IMR-90 (cell line): ENCODE measurements around the gene FAM110C. TPM values are rescaled to one million over a fixed set of nuclear protein-coding genes. Genes with fewer than 3 reads are reported as not detected.
"Not testable (repeated sequence)": the region's sequence is repeated elsewhere in the genome, so short reads cannot be mapped to it uniquely, and the experiment has no call there.

Experiments
- ATAC-seq: fragments of 200-7000 bp; cut with Tn5 transposase; 2 replicates; pipeline ENCODE4 v1.9.1; 2020; ENCODE audit warnings: low read depth, mild to moderate bottlenecking, moderate library complexity
- BruUV-seq: library from RNA; stranded (reverse); fragments of 400-500 nt; replicated peaks from 2 replicates; lab custom pipeline; 2021; lab: Mats Ljungman, UMichigan
- CTCF ChIA-PET: fragments of 300-600 bp; formaldehyde crosslinking; extraction: SDS; loops from one replicate; lab custom pipeline; 2021; ENCODE audit warnings: antibody characterized with exemption; lab: Yijun Ruan, JAX
- POLR2A ChIA-PET: fragments of 300-600 bp; sonication (Branson Sonifier 250); formaldehyde crosslinking; loops from one replicate; lab custom pipeline; 2022; ENCODE audit warnings: antibody characterized with exemption; ENCODE audit not compliant: unreplicated experiment; lab: Charles Lee
- DNase-seq: peaks from one replicate; pipeline ENCODE4 v3.0.0; 2013
- H2AFZ ChIP-seq: replicated peaks from 2 replicates; pipeline ENCODE3; 2013; ENCODE audit warnings: low read length, mild to moderate bottlenecking; ENCODE audit not compliant: poor library complexity
- H2AK5ac ChIP-seq: 2 replicates; pipeline ENCODE4 v1.6.1; 2013; ENCODE audit warnings: low read depth, low read length, inconsistent platforms
- H2AK9ac ChIP-seq: replicated peaks from 2 replicates; pipeline ENCODE3; 2013; ENCODE audit warnings: mild to moderate bottlenecking, low read depth, low read length, moderate library complexity; ENCODE audit not compliant: poor library complexity
- H2BK120ac ChIP-seq: 2 replicates; pipeline ENCODE4 v1.6.1; 2013; ENCODE audit warnings: low read depth, low read length, inconsistent platforms
- H2BK15ac ChIP-seq: 3 replicates; pipeline ENCODE4 v1.6.1; 2013; ENCODE audit warnings: low read depth, low read length, inconsistent platforms
- H2BK20ac ChIP-seq: 2 replicates; pipeline ENCODE4 v1.6.1; 2013; ENCODE audit warnings: low read depth, mild to moderate bottlenecking, inconsistent platforms, low read length, moderate library complexity
- H2BK5ac ChIP-seq: 2 replicates; pipeline ENCODE4 v1.6.1; 2013; ENCODE audit warnings: mild to moderate bottlenecking, low read depth, low read length, inconsistent platforms; ENCODE audit not compliant: poor library complexity, severe bottlenecking
- H3K14ac ChIP-seq: replicated peaks from 2 replicates; pipeline ENCODE4 v1.6.1; 2013; ENCODE audit warnings: low read depth, low read length, inconsistent platforms
- H3K18ac ChIP-seq: 2 replicates; pipeline ENCODE4 v1.6.1; 2013; ENCODE audit warnings: low read depth, low read length, control low read depth
- H3K23ac ChIP-seq: 2 replicates; pipeline ENCODE4 v1.6.1; 2013; ENCODE audit warnings: low read depth, low read length, inconsistent platforms
- H3K27ac ChIP-seq: 2 replicates; pipeline ENCODE4 v1.5.1; 2013; ENCODE audit warnings: mild to moderate bottlenecking, control low read depth, low read length; ENCODE audit not compliant: insufficient read depth
- H3K27me3 ChIP-seq: 2 replicates; pipeline ENCODE4 v1.6.1; 2013; ENCODE audit warnings: low read length; ENCODE audit not compliant: control insufficient read depth, insufficient read depth
- H3K36me3 ChIP-seq: 2 replicates; pipeline ENCODE4 v1.6.1; 2013; ENCODE audit warnings: low read length, mixed read lengths; ENCODE audit not compliant: control insufficient read depth, insufficient read depth
- H3K4ac ChIP-seq: 2 replicates; pipeline ENCODE4 v1.6.1; 2013; ENCODE audit warnings: low read depth, low read length, inconsistent platforms
- H3K4me1 ChIP-seq: 2 replicates; pipeline ENCODE4 v1.6.1; 2013; ENCODE audit warnings: low read length, mixed read lengths; ENCODE audit not compliant: control insufficient read depth, insufficient read depth
- H3K4me2 ChIP-seq: 2 replicates; pipeline ENCODE4 v1.6.1; 2013; ENCODE audit warnings: low read depth, mild to moderate bottlenecking, control low read depth, low read length, moderate library complexity
- H3K4me3 ChIP-seq: 2 replicates; pipeline ENCODE4 v1.5.1; 2013; ENCODE audit warnings: low read depth, mild to moderate bottlenecking, control low read depth, low read length, moderate library complexity; ENCODE audit not compliant: insufficient read depth
- H3K56ac ChIP-seq: 2 replicates; pipeline ENCODE4 v1.6.1; 2013; ENCODE audit warnings: low read length, inconsistent platforms; ENCODE audit not compliant: insufficient read depth; ENCODE audit errors: extremely low read depth
- H3K79me1 ChIP-seq, 2 experiments: 2 replicates each; pipeline ENCODE4 v1.6.1; 2013; ENCODE audit warnings: low read length in 2 of 2, inconsistent platforms in 1 of 2, low read depth in 1 of 2
- H3K9ac ChIP-seq: 2 replicates; pipeline ENCODE4 v1.6.1; 2013; ENCODE audit warnings: low read depth, low read length, control low read depth
- H3K9me1 ChIP-seq: 2 replicates; pipeline ENCODE4 v1.6.1; 2013; ENCODE audit warnings: low read length, inconsistent platforms; ENCODE audit not compliant: insufficient read depth
- H3K9me3 ChIP-seq: 2 replicates; pipeline ENCODE4 v1.6.1; 2013; ENCODE audit warnings: low read length; ENCODE audit not compliant: control insufficient read depth, insufficient read depth
- H4K20me1 ChIP-seq: 2 replicates; pipeline ENCODE4 v1.6.1; 2013; ENCODE audit warnings: low read length, inconsistent platforms; ENCODE audit not compliant: insufficient read depth
- H4K5ac ChIP-seq: 2 replicates; pipeline ENCODE4 v1.6.1; 2013; ENCODE audit warnings: mild to moderate bottlenecking, low read depth, low read length, control low read depth
- H4K8ac ChIP-seq, 2 experiments: 2 replicates each; pipeline ENCODE4 v1.6.1; 2013; ENCODE audit warnings: low read depth in 2 of 2, low read length in 2 of 2, control low read depth in 1 of 2, inconsistent platforms in 1 of 2
- H4K91ac ChIP-seq: 2 replicates; pipeline ENCODE4 v1.6.1; 2013; ENCODE audit warnings: low read depth, low read length, inconsistent platforms; ENCODE audit not compliant: insufficient read depth
- WGBS, 2 experiments: methylation state at CpG; one replicate each; pipeline versions ENCODE4 v1.1.5 to v1.1.7; 2013; ENCODE audit warnings: missing lambda C conversion rate in 2 of 2; ENCODE audit not compliant: insufficient read length in 1 of 2; ENCODE audit errors: extremely low coverage in 2 of 2; 5-methylcytosine and 5-hydroxymethylcytosine counted together
- dilution Hi-C: fragments of 300-500 bp; cut with HindIII; formaldehyde crosslinking; loops from one replicate; pipeline ENCODE4 v1.14.3; 2018; ENCODE audit warnings: low sequenced_read_pairs; ENCODE audit not compliant: unreplicated experiment
- in situ Hi-C: fragments of 300-500 bp; cut with MboI; formaldehyde crosslinking; loops from 3 replicates; pipeline ENCODE4 v1.14.3; 2019; ENCODE audit warnings: low sequenced_read_pairs, inconsistent platforms, mixed read lengths
- intact Hi-C: fragments of 100-400 bp; cut with micrococcal nuclease; formaldehyde crosslinking; loops from 2 replicates; pipeline ENCODE4 v1.10.0; 2022
- polyA plus RNA-seq, 3 experiments: library from polyadenylated mRNA; depleted of rRNA; stranded (reverse); fragments of >200 nt; gene quantifications; 2 replicates each; pipeline ENCODE4 v1.2.3, GENCODE V29; 2012; ENCODE audit warnings: low replicate concordance in 1 of 3
- total RNA-seq: library from RNA; depleted of rRNA; stranded (reverse); fragments of >200 nt; gene quantifications from 2 replicates; pipeline ENCODE4 v1.2.3, GENCODE V29; 2012

Gene FAM110C
- total and polyA plus RNA-seq, 2 of the 4 experiments (the other 2 are of a cell fraction): not detected

- POLR2A ChIA-PET, H2AK5ac ChIP-seq, H4K5ac ChIP-seq, H2BK20ac ChIP-seq, H4K91ac ChIP-seq, H3K4me1 ChIP-seq, H3K23ac ChIP-seq, H2AFZ ChIP-seq, dilution Hi-C loops, H3K79me1 ChIP-seq, BruUV-seq, H4K20me1 ChIP-seq, H3K27ac ChIP-seq, H3K36me3 ChIP-seq, H2AK9ac ChIP-seq, H2BK5ac ChIP-seq, H3K9ac ChIP-seq, H3K4ac ChIP-seq, H2BK120ac ChIP-seq, H3K27me3 ChIP-seq, H3K14ac ChIP-seq, ATAC-seq, H4K8ac ChIP-seq, DNase-seq, H3K18ac ChIP-seq, H3K56ac ChIP-seq, H3K4me2 ChIP-seq, in situ Hi-C loops, H3K9me1 ChIP-seq, H2BK15ac ChIP-seq, CTCF ChIA-PET, intact Hi-C loops, H3K4me3 ChIP-seq: not testable (repeated sequence)
- peaks cover 26% of the 10 kb centered on the region for H3K9me3 ChIP-seq
- WGBS, 2 experiments: 22% methylated on average over 3 of the region's 5 CpGs; no CpG with 5 or more reads in 1 of the 2 experiments
These were observed 22.3 kb upstream of the FAM110C start for GRCh38 chr2:68637-69036.
